ENCODE measurements around the gene AP1G2.

GRCh38 chr14:23601424-23601823, 33.8 kb upstream of the AP1G2 start:
- TF ChIP-seq CTCF (IDR thresholded peaks at IDR 0.05) (no peak), EZH2 (IDR thresholded peaks at IDR 0.05; ENCODE audit: borderline replicate concordance, insufficient read depth, low read depth, low read length, poor library complexity, severe bottlenecking) (no peak)
